HepG2 (cell line): Measurements from ENCODE around the gene GCNT4. TPM values are rescaled to one million over a fixed set of nuclear protein-coding genes. Genes with fewer than 3 reads are reported as not detected.

Experiments
- ATAC-seq: fragments of 200-7000 bp; cut with Tn5 transposase; 3 replicates; pipeline ENCODE4 v1.9.1; 2020; ENCODE audit warnings: mild to moderate bottlenecking, moderate library complexity
- BruUV-seq: library from RNA; stranded (reverse); fragments of 400-500 nt; replicated peaks from 2 replicates; lab custom pipeline; 2021; lab: Mats Ljungman, UMichigan
- CTCF ChIA-PET: fragments of 300-600 bp; formaldehyde crosslinking; extraction: SDS; loops from one replicate; lab custom pipeline; 2021; ENCODE audit warnings: low total read pairs, inconsistent platforms, low intra/inter-chr PET ratio; lab: Yijun Ruan, JAX
- POLR2A ChIA-PET: fragments of 350-600 bp; sonication (Branson Sonifier 250); formaldehyde crosslinking; loops from one replicate; lab custom pipeline; 2020; ENCODE audit warnings: antibody characterized with exemption, inconsistent platforms; lab: Yijun Ruan, JAX
- DNase-seq: peaks from one replicate; pipeline ENCODE4 v3.0.0-alpha.2; 2015; ENCODE audit warnings: low spot score
- FAIRE-seq: peaks from 3 replicates; lab custom pipeline; 2011; peaks lifted over from hg19 to GRCh38; lab: Jason Lieb, UNC
- H2AFZ ChIP-seq: one replicate; pipeline ENCODE4 v1.6.1; 2011; ENCODE audit warnings: low read length, inconsistent platforms
- H3K27ac ChIP-seq: fragments of 300-600 bp; 3 replicates; pipeline ENCODE4 v1.8.0; 2011; ENCODE audit warnings: mixed run types, mild to moderate bottlenecking, mixed read lengths, low read length, inconsistent platforms; ENCODE audit not compliant: insufficient read depth; ENCODE audit errors: extremely low read length
- H3K27me3 ChIP-seq, 2 experiments: fragments of 200-600 bp in 1 of 2; 2 replicates in 1 of 2; 3 replicates in 1 of 2; pipeline versions ENCODE4 v1.6.0 to v1.8.0; 2011; ENCODE audit warnings: low read length in 2 of 2, mild to moderate bottlenecking in 2 of 2, moderate library complexity in 2 of 2, inconsistent platforms in 1 of 2; ENCODE audit not compliant: insufficient read depth in 2 of 2, control insufficient read depth in 1 of 2
- H3K36me3 ChIP-seq, 2 experiments: fragments of 200-600 bp in 1 of 2; replicated peaks in 1 of 2; 2 replicates in 1 of 2; 3 replicates in 1 of 2; pipeline versions ENCODE4 v1.5.1 to v1.8.0; 2011; ENCODE audit warnings: low read length in 2 of 2, inconsistent platforms in 1 of 2; ENCODE audit not compliant: insufficient read depth in 2 of 2, control insufficient read depth in 1 of 2
- H3K4me1 ChIP-seq: 2 replicates; pipeline ENCODE4 v1.5.1; 2012; ENCODE audit warnings: low read length, inconsistent platforms; ENCODE audit not compliant: insufficient read depth
- H3K4me2 ChIP-seq: 2 replicates; pipeline ENCODE4 v1.6.0; 2011; ENCODE audit warnings: low read depth, low read length, inconsistent platforms
- H3K4me3 ChIP-seq, 3 experiments: fragments of 200-600 bp in 1 of 3; sonication (generic), shearing (Covaris generic) in 1 of 3; replicated peaks in 1 of 3; 2 replicates each; pipeline ENCODE4 v1.5.1; 2011 to 2016; ENCODE audit warnings: low read length in 3 of 3, inconsistent platforms in 2 of 3, low read depth in 2 of 3, mild to moderate bottlenecking in 2 of 3, control low read depth in 1 of 3, mixed read lengths in 1 of 3; ENCODE audit not compliant: insufficient read depth in 1 of 3
- H3K79me2 ChIP-seq: one replicate; pipeline ENCODE4 v1.6.1; 2011; ENCODE audit warnings: low read length, inconsistent platforms; ENCODE audit not compliant: insufficient read depth
- H3K9ac ChIP-seq: 2 replicates; pipeline ENCODE4 v1.6.0; 2011; ENCODE audit warnings: mild to moderate bottlenecking, low read depth, low read length, inconsistent platforms; ENCODE audit not compliant: insufficient read depth
- H3K9me3 ChIP-seq: 2 replicates; pipeline ENCODE4 v1.5.1; 2012; ENCODE audit warnings: mild to moderate bottlenecking, low read length
- H4K20me1 ChIP-seq: 2 replicates; pipeline ENCODE4 v1.6.0; 2011; ENCODE audit warnings: inconsistent platforms, mild to moderate bottlenecking, low read length, moderate library complexity; ENCODE audit not compliant: insufficient read depth
- CAMTA2 ChIP-seq: sonication (generic); formaldehyde crosslinking; IDR thresholded peaks from 2 replicates; pipeline ENCODE4 v1.4.0; 2020; ENCODE audit warnings: mild to moderate bottlenecking, missing genetic modification reagents, borderline replicate concordance
- KDM5B ChIP-seq: sonication (generic); formaldehyde crosslinking; IDR thresholded peaks from 2 replicates; pipeline ENCODE4 v1.4.0; 2020; ENCODE audit warnings: missing genetic modification reagents, mild to moderate bottlenecking, borderline replicate concordance
- SMAD3 ChIP-seq: sonication (generic); formaldehyde crosslinking; IDR thresholded peaks from 2 replicates; pipeline ENCODE4 v1.4.0; 2020; ENCODE audit warnings: missing genetic modification reagents
- ZFP82 ChIP-seq: sonication (generic); formaldehyde crosslinking; IDR thresholded peaks from 2 replicates; pipeline ENCODE4 v1.5.1; 2020; ENCODE audit warnings: mild to moderate bottlenecking, missing genetic modification reagents, borderline replicate concordance
- ZNF354B ChIP-seq: sonication (generic); formaldehyde crosslinking; IDR thresholded peaks from 2 replicates; pipeline ENCODE4 v1.8.0; 2022; ENCODE audit warnings: mild to moderate bottlenecking, missing genetic modification reagents
- ZNF878 ChIP-seq: sonication (generic); formaldehyde crosslinking; IDR thresholded peaks from 2 replicates; pipeline ENCODE4 v1.8.1; 2023; ENCODE audit warnings: mild to moderate bottlenecking, missing genetic modification reagents, moderate library complexity
- WGBS: methylation state at CpG from one replicate; pipeline ENCODE4 v1.1.6; 2017; ENCODE audit warnings: low lambda C conversion rate; 5-methylcytosine and 5-hydroxymethylcytosine counted together
- in situ Hi-C: cut with HindIII; loops from 2 replicates; pipeline ENCODE4 v1.10.0; 2017; ENCODE audit warnings: low pct_unique_long_range_greater_than_20kb; ENCODE audit not compliant: extremely low pct_ligation_motif_present
- intact Hi-C: fragments of 100-400 bp; cut with micrococcal nuclease; formaldehyde crosslinking; loops from one replicate; pipeline ENCODE4 v1.10.0; 2022; ENCODE audit not compliant: unreplicated experiment
- polyA plus RNA-seq, 8 experiments: library from polyadenylated mRNA; depleted of rRNA in 3 of 8; stranded (reverse) in 7 of 8; unstranded in 1 of 8; fragments of >200 nt; fragmentation: Illumina TruSeq in 4 of 8; extraction: Trizol in 4 of 8; gene quantifications; 2 replicates each; pipeline versions ENCODE4 v1.2.1 to v1.2.3, GENCODE V29; 2011 to 2016; ENCODE audit warnings: low read depth in 4 of 8, missing spikeins in 1 of 8, mixed read lengths in 1 of 8; ENCODE audit not compliant: insufficient read depth in 1 of 8
- total RNA-seq, 5 experiments: library from RNA; depleted of rRNA; stranded (reverse); fragments of >200 nt; fragmentation: Illumina TruSeq; extraction: Trizol; gene quantifications; 2 replicates each; pipeline ENCODE4 v1.2.3, GENCODE V29; 2016; ENCODE audit warnings: low read depth in 1 of 5
- TF ChIP-seq, protein P1 (sequence below), 2 experiments: sonication (generic) in 1 of 2; formaldehyde crosslinking in 1 of 2; IDR thresholded peaks; 2 replicates each; pipeline versions ENCODE4 v1.4.0 to v1.6.1; 2016 to 2020; ENCODE audit warnings: borderline replicate concordance in 1 of 2, low read depth in 1 of 2, mild to moderate bottlenecking in 1 of 2, missing genetic modification reagents in 1 of 2
- TF ChIP-seq, protein P2 (sequence below): sonication (generic); formaldehyde crosslinking; IDR thresholded peaks from 2 replicates; pipeline ENCODE4 v1.8.1; 2022; ENCODE audit warnings: mild to moderate bottlenecking, missing genetic modification reagents
- TF ChIP-seq, protein P3 (sequence below): IDR thresholded peaks from 2 replicates; pipeline ENCODE4 v1.6.1; 2016; ENCODE audit warnings: mild to moderate bottlenecking
- TF ChIP-seq, protein P4 (sequence below): sonication (generic); formaldehyde crosslinking; IDR thresholded peaks from 2 replicates; pipeline ENCODE4 v1.4.0; 2020; ENCODE audit warnings: missing genetic modification reagents, mild to moderate bottlenecking, borderline replicate concordance

Gene GCNT4
- total and polyA plus RNA-seq, 2 of the 13 experiments (the other 11 are each of a cell fraction or from before 2014, with no cell fraction given) = 0.22 to 0.38 TPM

DNA sequence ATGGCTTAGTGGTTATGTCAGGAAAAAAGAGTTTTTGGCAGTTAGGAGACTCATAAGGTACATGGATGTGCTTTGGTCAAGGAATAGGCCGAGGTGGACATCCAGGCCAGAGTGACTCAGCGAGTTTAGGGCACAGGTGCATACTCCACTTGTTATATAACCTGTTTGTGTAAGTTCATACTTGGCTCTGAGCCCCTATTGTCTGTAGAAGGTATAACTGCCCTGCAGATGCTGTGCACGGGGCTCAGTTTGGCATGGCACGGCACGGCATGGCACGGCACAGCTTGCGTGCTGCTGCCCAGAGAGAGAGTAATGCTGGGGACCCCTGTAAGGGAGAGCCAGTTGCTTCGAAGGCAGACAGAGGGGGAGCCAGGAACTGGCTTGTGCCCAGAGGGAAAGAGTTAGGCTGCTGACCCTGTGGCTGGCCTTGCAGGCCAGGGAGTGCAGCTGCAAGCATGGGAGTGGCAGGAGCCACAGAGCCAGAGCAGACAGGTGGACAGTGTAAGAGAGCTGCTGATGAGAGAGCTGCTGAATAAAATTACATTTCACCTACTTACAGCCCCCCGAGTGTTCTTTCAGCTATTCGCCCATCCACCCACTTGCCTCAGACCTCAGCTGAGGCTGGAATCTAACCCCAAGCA lies 32.2 kb downstream of the GCNT4 start:
- Histone ChIP-seq H3K27me3 (no peaks in the 10 kb centered on the region), H3K36me3 (no peaks in the 10 kb centered on the region), H3K27ac (no peak overlapping the region), H3K4me3 (no peak overlapping the region), H3K9ac (no peak overlapping the region), H4K20me1 (no peaks in the 10 kb centered on the region), H3K4me1 (peaks cover 25% of the 10 kb centered on the region), H2AFZ (no peak overlapping the region), H3K4me2 (no peak overlapping the region), H3K79me2 (no peaks in the 10 kb centered on the region), H3K9me3 (no peaks in the 10 kb centered on the region)
- ATAC-seq (peak; percentile 71), FAIRE-seq (no peak), DNase-seq (peak; percentile 48)
- ChIA-PET CTCF (no interaction called here), POLR2A (no interaction called here)
- intact Hi-C loops = no loop called here
- BruUV-seq = no TSS peak
- in situ Hi-C loops = no loop called here
- 61% methylated on average over 9 of the region's 10 CpGs for WGBS
- peak; percentile 31; the same call in 1 of the 2 replicates for TF ChIP-seq SMAD3 (CRISPR knock-in tag)
- no peak for TF ChIP-seq ZNF354B
- TF ChIP-seq ZFP82 (CRISPR knock-in tag) = no peak
- no peak for TF ChIP-seq ZNF878 (CRISPR knock-in tag)
- TF ChIP-seq, protein P1, sequence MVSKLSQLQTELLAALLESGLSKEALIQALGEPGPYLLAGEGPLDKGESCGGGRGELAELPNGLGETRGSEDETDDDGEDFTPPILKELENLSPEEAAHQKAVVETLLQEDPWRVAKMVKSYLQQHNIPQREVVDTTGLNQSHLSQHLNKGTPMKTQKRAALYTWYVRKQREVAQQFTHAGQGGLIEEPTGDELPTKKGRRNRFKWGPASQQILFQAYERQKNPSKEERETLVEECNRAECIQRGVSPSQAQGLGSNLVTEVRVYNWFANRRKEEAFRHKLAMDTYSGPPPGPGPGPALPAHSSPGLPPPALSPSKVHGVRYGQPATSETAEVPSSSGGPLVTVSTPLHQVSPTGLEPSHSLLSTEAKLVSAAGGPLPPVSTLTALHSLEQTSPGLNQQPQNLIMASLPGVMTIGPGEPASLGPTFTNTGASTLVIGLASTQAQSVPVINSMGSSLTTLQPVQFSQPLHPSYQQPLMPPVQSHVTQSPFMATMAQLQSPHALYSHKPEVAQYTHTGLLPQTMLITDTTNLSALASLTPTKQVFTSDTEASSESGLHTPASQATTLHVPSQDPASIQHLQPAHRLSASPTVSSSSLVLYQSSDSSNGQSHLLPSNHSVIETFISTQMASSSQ (IDR thresholded peaks at IDR 0.05; ENCODE audit: low read depth) = no peak
- TF ChIP-seq, protein P1 (CRISPR knock-in tag; IDR thresholded peaks at IDR 0.05; ENCODE audit: borderline replicate concordance) = no peak; the same call in 1 of the 2 replicates
- TF ChIP-seq, protein P2, sequence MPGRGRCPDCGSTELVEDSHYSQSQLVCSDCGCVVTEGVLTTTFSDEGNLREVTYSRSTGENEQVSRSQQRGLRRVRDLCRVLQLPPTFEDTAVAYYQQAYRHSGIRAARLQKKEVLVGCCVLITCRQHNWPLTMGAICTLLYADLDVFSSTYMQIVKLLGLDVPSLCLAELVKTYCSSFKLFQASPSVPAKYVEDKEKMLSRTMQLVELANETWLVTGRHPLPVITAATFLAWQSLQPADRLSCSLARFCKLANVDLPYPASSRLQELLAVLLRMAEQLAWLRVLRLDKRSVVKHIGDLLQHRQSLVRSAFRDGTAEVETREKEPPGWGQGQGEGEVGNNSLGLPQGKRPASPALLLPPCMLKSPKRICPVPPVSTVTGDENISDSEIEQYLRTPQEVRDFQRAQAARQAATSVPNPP (CRISPR knock-in tag) = no peak
- TF ChIP-seq, protein P3, sequence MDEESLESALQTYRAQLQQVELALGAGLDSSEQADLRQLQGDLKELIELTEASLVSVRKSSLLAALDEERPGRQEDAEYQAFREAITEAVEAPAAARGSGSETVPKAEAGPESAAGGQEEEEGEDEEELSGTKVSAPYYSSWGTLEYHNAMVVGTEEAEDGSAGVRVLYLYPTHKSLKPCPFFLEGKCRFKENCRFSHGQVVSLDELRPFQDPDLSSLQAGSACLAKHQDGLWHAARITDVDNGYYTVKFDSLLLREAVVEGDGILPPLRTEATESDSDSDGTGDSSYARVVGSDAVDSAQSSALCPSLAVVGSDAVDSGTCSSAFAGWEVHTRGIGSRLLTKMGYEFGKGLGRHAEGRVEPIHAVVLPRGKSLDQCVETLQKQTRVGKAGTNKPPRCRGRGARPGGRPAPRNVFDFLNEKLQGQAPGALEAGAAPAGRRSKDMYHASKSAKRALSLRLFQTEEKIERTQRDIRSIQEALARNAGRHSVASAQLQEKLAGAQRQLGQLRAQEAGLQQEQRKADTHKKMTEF (CRISPR knock-in tag) = peak; percentile 58; the same call in 1 of the 2 replicates
- TF ChIP-seq KDM5B (CRISPR knock-in tag) = no peak
- no peak for TF ChIP-seq CAMTA2
- TF ChIP-seq, protein P4, sequence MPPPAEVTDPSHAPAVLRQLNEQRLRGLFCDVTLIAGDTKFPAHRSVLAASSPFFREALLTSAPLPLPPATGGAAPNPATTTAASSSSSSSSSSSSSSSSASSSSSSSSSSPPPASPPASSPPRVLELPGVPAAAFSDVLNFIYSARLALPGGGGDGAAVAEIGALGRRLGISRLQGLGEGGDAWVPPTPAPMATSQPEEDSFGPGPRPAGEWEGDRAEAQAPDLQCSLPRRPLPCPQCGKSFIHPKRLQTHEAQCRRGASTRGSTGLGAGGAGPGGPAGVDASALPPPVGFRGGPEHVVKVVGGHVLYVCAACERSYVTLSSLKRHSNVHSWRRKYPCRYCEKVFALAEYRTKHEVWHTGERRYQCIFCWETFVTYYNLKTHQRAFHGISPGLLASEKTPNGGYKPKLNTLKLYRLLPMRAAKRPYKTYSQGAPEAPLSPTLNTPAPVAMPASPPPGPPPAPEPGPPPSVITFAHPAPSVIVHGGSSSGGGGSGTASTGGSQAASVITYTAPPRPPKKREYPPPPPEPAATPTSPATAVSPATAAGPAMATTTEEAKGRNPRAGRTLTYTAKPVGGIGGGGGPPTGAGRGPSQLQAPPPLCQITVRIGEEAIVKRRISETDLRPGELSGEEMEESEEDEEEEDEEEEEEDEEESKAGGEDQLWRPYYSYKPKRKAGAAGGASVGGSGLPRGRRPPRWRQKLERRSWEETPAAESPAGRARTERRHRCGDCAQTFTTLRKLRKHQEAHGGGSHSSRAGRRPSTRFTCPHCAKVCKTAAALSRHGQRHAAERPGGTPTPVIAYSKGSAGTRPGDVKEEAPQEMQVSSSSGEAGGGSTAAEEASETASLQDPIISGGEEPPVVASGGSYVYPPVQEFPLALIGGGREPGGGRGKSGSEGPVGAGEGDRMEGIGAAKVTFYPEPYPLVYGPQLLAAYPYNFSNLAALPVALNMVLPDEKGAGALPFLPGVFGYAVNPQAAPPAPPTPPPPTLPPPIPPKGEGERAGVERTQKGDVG (CRISPR knock-in tag) = no peak
